ENCODE measurements around the gene IL12RB1.

DNA sequence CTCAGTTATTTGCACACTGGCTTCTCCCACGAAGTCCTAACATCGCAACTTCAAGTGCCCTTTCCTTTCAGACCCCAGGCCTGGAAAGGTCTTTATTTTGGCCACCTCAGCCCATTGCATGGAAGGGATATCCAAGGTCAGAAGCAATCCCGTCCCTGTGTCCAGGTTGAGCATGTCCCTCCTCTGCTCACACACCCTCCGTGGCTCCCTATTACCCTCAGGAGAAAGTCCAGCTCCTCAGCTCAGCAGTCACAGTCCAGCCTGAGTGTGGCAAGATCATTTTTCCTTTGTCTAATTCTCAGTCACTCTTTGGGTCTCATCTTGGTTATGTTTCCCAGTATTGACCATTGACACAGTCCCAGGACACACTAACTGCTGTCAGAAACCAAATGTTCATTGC lies 59.6 kb downstream of the IL12RB1 start:
- TF ChIP-seq, protein P1, sequence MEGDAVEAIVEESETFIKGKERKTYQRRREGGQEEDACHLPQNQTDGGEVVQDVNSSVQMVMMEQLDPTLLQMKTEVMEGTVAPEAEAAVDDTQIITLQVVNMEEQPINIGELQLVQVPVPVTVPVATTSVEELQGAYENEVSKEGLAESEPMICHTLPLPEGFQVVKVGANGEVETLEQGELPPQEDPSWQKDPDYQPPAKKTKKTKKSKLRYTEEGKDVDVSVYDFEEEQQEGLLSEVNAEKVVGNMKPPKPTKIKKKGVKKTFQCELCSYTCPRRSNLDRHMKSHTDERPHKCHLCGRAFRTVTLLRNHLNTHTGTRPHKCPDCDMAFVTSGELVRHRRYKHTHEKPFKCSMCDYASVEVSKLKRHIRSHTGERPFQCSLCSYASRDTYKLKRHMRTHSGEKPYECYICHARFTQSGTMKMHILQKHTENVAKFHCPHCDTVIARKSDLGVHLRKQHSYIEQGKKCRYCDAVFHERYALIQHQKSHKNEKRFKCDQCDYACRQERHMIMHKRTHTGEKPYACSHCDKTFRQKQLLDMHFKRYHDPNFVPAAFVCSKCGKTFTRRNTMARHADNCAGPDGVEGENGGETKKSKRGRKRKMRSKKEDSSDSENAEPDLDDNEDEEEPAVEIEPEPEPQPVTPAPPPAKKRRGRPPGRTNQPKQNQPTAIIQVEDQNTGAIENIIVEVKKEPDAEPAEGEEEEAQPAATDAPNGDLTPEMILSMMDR (IDR thresholded peaks at IDR 0.05; ENCODE audit: poor library complexity): no peak
- no peak for TF ChIP-seq EZH2 (IDR thresholded peaks at IDR 0.05; ENCODE audit: borderline replicate concordance)
- no peak for TF ChIP-seq EZH2phosphoT487 (IDR thresholded peaks at IDR 0.05; ENCODE audit: low read depth, severe bottlenecking, unreplicated experiment)

All from hepatocyte (in vitro differentiated cells).